ENCODE results near the gene ZNF860. TPM values are rescaled to one million over a fixed set of nuclear protein-coding genes. Genes with fewer than 3 reads are reported as not detected.

Gene ZNF860
- total RNA-seq: 0.63 to 1.3 TPM (median 1.2 TPM) in 3 replicates

DNA sequence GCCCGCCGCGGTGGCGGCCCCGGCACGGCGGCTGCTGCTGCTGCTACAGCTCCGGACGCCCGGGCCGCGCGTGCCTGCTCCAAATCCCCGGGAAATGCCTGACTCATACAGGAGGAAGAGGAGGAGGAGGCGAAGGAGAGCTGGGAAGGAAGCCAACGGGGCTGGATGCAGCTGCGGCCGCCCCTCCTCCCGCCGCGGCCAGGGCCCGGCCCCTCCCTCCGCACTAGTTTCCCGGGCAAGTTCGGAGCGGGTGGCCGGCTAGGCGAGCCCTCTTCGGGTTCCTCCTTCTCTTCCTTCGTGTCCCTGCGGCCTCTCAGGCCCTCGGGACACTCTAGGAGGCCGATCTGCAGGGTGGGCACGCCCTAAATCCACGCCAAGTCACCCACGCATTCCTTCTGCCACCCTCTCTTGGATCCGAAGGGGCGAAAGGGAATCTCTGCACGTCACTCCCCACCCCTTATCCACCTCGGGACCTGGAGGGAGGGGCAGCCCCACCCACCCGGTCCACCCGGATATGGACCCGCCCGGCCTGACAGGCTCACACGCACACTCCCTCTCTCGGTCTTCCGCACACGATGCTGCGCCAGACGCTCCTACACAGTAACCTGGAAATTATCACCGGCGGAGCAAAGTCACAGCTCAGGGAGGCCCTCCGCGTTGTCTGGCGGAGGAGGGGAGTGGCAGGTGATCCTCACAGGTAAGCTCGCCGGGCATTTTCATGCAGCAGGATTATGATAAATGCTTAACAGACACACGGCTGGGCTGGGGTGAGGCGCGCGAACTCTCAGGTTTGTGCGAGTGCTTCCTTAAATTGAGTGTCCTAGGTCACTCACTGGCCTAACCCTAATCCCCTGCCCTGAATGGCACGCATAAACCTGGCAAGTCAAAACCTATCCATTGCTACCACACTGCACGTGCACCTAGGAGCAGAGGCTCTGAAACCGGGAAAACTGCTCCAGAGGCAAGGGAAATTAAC lies at the start of gene ZNF860, which contains the start of gene OSBPL10:
ZNF860 (plus strand) TSS at position 545 of the 976 bp plus-strand sequence. CDS start 7,330 bp downstream, outside the sequence.
OSBPL10 (minus strand) TSS at position 57 of the 976 bp plus-strand sequence. CDS start 83 bp downstream, outside the sequence.
- H3K27ac Mint-ChIP-seq: peak within 1 kb of the TSS; percentile 71
- TF ChIP-seq, protein P1, sequence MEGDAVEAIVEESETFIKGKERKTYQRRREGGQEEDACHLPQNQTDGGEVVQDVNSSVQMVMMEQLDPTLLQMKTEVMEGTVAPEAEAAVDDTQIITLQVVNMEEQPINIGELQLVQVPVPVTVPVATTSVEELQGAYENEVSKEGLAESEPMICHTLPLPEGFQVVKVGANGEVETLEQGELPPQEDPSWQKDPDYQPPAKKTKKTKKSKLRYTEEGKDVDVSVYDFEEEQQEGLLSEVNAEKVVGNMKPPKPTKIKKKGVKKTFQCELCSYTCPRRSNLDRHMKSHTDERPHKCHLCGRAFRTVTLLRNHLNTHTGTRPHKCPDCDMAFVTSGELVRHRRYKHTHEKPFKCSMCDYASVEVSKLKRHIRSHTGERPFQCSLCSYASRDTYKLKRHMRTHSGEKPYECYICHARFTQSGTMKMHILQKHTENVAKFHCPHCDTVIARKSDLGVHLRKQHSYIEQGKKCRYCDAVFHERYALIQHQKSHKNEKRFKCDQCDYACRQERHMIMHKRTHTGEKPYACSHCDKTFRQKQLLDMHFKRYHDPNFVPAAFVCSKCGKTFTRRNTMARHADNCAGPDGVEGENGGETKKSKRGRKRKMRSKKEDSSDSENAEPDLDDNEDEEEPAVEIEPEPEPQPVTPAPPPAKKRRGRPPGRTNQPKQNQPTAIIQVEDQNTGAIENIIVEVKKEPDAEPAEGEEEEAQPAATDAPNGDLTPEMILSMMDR (IDR thresholded peaks at IDR 0.05; ENCODE audit: unreplicated experiment): no peak
- peak; percentile 55 to 59 for DNase-seq (ENCODE audit: low spot score in 2 of 2, unreplicated experiment in 2 of 2)

DNA sequence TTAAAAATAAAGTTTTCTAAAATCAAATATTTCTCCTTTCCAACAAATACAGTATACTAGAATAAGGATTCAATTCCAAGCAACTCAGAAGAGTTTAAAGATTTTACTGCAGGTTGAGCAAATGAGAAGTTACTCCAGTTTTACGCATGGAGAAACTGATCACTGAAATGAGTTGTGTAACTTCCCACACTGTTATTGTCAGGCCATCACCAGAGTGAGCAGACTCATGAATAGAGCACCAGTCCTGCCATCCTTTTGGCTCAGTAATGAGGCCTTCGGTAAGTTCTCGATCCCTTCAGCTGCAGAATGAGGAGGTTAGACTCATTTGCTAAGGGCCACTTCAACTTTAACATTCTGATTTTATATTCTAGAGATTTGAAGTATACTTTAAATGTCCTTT lies 48.6 kb upstream of the ZNF860 start:
- H3K27ac Mint-ChIP-seq: no peak overlapping the region
- H3K4me1 Mint-ChIP-seq: peaks cover 16% of the 10 kb centered on the region
- H3K36me3 Mint-ChIP-seq: no peaks in the 10 kb centered on the region
- no peaks in the 10 kb centered on the region for H3K27me3 Mint-ChIP-seq (ENCODE audit: low read depth)
- TF ChIP-seq, protein P1 (IDR thresholded peaks at IDR 0.05; ENCODE audit: unreplicated experiment): no peak
- no peak for DNase-seq (ENCODE audit: low spot score in 2 of 2, unreplicated experiment in 2 of 2)
- H3K4me3 Mint-ChIP-seq: no peak overlapping the region
- H3K9me3 Mint-ChIP-seq: no peaks in the 10 kb centered on the region

More for the DNA sequence above, at the start of gene ZNF860, which contains the start of gene OSBPL10:
- Mint-ChIP-seq H3K9me3 (no peaks in the 10 kb centered on the region), H3K36me3 (no peaks in the 10 kb centered on the region), H3K4me1 (peaks cover 19% of the 10 kb centered on the region), H3K27me3 (ENCODE audit: low read depth) (peaks cover 28% of the 10 kb centered on the region), H3K4me3 (peak within 1 kb of the TSS; percentile 89)

DNA sequence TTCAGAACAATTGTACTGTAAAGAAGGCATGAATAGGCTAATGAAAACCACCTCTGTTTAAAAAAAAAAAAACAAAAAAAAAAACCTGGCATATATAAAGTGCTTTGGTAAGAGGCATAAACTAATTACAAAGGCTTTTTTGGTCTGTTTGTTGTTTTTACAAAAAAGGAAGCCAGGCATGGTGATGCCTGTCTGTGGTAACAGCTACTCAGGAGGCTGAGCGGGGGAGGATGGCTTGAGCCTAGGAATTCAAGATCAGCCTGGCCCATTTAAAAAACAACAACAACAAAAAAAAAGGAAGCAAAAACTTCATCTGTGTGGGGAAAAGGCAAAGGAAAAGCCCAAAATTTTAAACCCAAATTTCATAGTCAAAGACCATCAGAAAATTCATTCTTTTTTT lies 47.5 kb upstream of the ZNF860 start:
- Mint-ChIP-seq H3K4me1 (peaks cover 16% of the 10 kb centered on the region), H3K9me3 (no peaks in the 10 kb centered on the region), H3K27ac (no peak overlapping the region), H3K36me3 (no peaks in the 10 kb centered on the region), H3K27me3 (ENCODE audit: low read depth) (no peaks in the 10 kb centered on the region), H3K4me3 (no peak overlapping the region)
- DNase-seq (ENCODE audit: low spot score in 2 of 2, unreplicated experiment in 2 of 2): no peak
- TF ChIP-seq, protein P1 (IDR thresholded peaks at IDR 0.05; ENCODE audit: unreplicated experiment): no peak

DNA sequence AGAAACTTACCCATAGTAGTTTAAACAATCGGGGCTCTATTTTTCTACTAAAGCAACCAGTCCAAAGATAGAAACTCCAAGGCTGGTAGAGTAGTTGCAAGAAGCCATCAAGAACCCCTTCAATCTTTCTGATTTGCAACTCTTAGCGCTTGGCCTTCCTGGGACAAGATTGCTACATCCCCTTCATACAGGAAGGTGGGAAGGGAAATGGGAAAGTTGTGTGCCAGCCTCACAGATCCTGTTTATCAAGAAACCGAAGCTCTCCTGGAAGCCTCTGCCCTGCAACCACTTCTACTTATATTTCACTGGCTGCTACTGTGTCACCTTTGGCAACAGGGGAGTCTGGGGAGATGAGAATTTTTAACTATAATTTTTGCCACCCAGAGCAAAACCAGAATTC lies 46.7 kb upstream of the ZNF860 start:
- no peak for DNase-seq (ENCODE audit: low spot score in 2 of 2, unreplicated experiment in 2 of 2)
- no peaks in the 10 kb centered on the region for H3K27me3 Mint-ChIP-seq (ENCODE audit: low read depth)
- H3K4me3 Mint-ChIP-seq: no peak overlapping the region
- peaks cover 16% of the 10 kb centered on the region for H3K4me1 Mint-ChIP-seq
- TF ChIP-seq, protein P1 (IDR thresholded peaks at IDR 0.05; ENCODE audit: unreplicated experiment): no peak
- no peaks in the 10 kb centered on the region for H3K9me3 Mint-ChIP-seq
- no peak overlapping the region for H3K27ac Mint-ChIP-seq
- H3K36me3 Mint-ChIP-seq: no peaks in the 10 kb centered on the region

DNA sequence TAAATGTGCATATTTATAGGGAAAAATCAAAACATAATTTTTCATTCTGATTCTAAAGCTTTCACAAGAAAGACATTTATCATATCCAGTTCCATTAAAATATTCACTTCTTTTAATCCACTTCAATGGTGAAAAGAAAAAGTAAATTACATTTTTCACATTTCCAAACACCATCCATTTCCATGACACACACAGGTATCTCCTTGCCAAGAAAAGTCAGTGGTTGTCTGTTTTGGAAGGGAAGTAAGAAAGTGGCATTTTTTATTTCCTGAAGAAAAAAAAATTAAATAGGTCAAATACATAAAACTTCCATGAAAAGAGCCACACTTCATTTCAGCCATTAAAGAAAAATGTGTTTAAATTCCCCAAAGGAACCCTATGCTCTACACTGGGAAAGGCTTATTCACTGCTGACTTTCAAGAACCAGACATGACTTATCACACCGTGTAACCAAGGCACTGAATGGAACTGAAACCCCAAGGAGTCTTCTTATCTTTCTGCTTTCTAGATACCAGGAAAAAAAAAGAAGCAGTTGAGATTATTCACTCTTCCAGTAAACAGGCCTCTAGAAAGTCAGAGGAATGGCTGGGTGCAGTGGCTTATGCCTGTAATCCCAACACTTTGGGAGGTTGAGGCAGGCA lies 45.0 kb upstream of the ZNF860 start:
- H3K4me3 Mint-ChIP-seq: no peak overlapping the region
- no peak overlapping the region for H3K27ac Mint-ChIP-seq
- H3K27me3 Mint-ChIP-seq (ENCODE audit: low read depth): no peaks in the 10 kb centered on the region
- H3K4me1 Mint-ChIP-seq: peaks cover 24% of the 10 kb centered on the region
- no peaks in the 10 kb centered on the region for H3K36me3 Mint-ChIP-seq
- TF ChIP-seq, protein P1 (IDR thresholded peaks at IDR 0.05; ENCODE audit: unreplicated experiment): no peak
- H3K9me3 Mint-ChIP-seq: no peaks in the 10 kb centered on the region
- DNase-seq (ENCODE audit: low spot score in 2 of 2, unreplicated experiment in 2 of 2): no peak
